Measurements from ENCODE around the gene RXRA.

RXRA gene

GRCh38 chr9:134369416-134370212, 43.4 kb downstream of the RXRA start:
- no peak for DNase-seq (ENCODE audit: low read depth)

- no peak for DNase-seq (ENCODE audit: low read depth)
Observed at GRCh38 chr9:134370213-134370492, 43.9 kb downstream of the RXRA start.

- no peak for DNase-seq (ENCODE audit: low read depth)
Observed at GRCh38 chr9:134370638-134371037, 44.4 kb downstream of the RXRA start.

GRCh38 chr9:134371731-134372130, 45.5 kb downstream of the RXRA start:
- DNase-seq (ENCODE audit: low read depth) = no peak

GRCh38 chr9:134372581-134373267, 46.5 kb downstream of the RXRA start:
- DNase-seq (ENCODE audit: low read depth) = no peak

GRCh38 chr9:134373269-134373668, 47.0 kb downstream of the RXRA start:
- no peak for DNase-seq (ENCODE audit: low read depth)

GRCh38 chr9:134373953-134374300, 47.7 kb downstream of the RXRA start:
- no peak for DNase-seq (ENCODE audit: low read depth)

- DNase-seq (ENCODE audit: low read depth) = no peak
Observed at GRCh38 chr9:134374301-134375010, 48.2 kb downstream of the RXRA start.

GRCh38 chr9:134375011-134375390, 48.7 kb downstream of the RXRA start:
- no peak for DNase-seq (ENCODE audit: low read depth)

- no peak for DNase-seq (ENCODE audit: low read depth)
Observed at GRCh38 chr9:134375430-134376385, 49.5 kb downstream of the RXRA start.

- no peak for DNase-seq (ENCODE audit: low read depth)
Observed at GRCh38 chr9:134376386-134377142, 50.3 kb downstream of the RXRA start.

- DNase-seq (ENCODE audit: low read depth) = no peak
Observed at GRCh38 chr9:134377143-134377484, 50.9 kb downstream of the RXRA start.

- no peak for DNase-seq (ENCODE audit: low read depth)
Observed at GRCh38 chr9:134377976-134378375, 51.7 kb downstream of the RXRA start.

- no peak for DNase-seq (ENCODE audit: low read depth)
Observed at GRCh38 chr9:134378901-134379338, 52.7 kb downstream of the RXRA start.

GRCh38 chr9:134379831-134380365, 53.6 kb downstream of the RXRA start:
- DNase-seq (ENCODE audit: low read depth) = no peak

GRCh38 chr9:134380542-134381271, 54.5 kb downstream of the RXRA start:
- DNase-seq (ENCODE audit: low read depth) = no peak

- no peak for DNase-seq (ENCODE audit: low read depth)
Observed at GRCh38 chr9:134381272-134381661, 55.0 kb downstream of the RXRA start.

GRCh38 chr9:134381671-134382516, 55.6 kb downstream of the RXRA start:
- no peak for DNase-seq (ENCODE audit: low read depth)

- DNase-seq (ENCODE audit: low read depth) = no peak
Observed at GRCh38 chr9:134382733-134383132, 56.5 kb downstream of the RXRA start.

GRCh38 chr9:134383148-134383547, 56.9 kb downstream of the RXRA start:
- no peak for DNase-seq (ENCODE audit: low read depth)
